SK-N-SH treated with all-trans-retinoic acid at 6 μM for 48 hours (cell line): ENCODE data around the gene LY6G5C.

Experiments
- ATAC-seq: fragments of 200-7000 bp; cut with Tn5 transposase; 3 replicates; pipeline ENCODE4 v1.9.1; 2020; ENCODE audit warnings: mild to moderate bottlenecking, moderate library complexity
- ARNTL ChIP-seq: fragments of 450-650 bp; formaldehyde crosslinking; IDR thresholded peaks from 2 replicates; pipeline ENCODE4 v1.5.0; 2020; ENCODE audit warnings: low read depth, mild to moderate bottlenecking, moderate library complexity, borderline replicate concordance
- CSDC2 ChIP-seq: fragments of 250-450 bp; sonication (Bioruptor Pico); IDR thresholded peaks from 2 replicates; pipeline ENCODE4 v1.5.0; 2020; ENCODE audit warnings: mild to moderate bottlenecking, moderate library complexity
- ESRRG ChIP-seq: fragments of 250-450 bp; sonication (Bioruptor Pico); IDR thresholded peaks from 2 replicates; pipeline ENCODE4 v1.6.1; 2021; ENCODE audit warnings: mild to moderate bottlenecking
- ISL1 ChIP-seq: fragments of 250-450 bp; sonication (Bioruptor Pico); IDR thresholded peaks from 2 replicates; pipeline ENCODE4 v2.1.2; 2022; ENCODE audit warnings: mild to moderate bottlenecking, moderate library complexity
- OSR1 ChIP-seq: fragments of 250-450 bp; sonication (Bioruptor Pico); IDR thresholded peaks from 2 replicates; pipeline ENCODE4 v1.8.0; 2022; ENCODE audit warnings: moderate library complexity, mild to moderate bottlenecking, inconsistent platforms
- PPARA ChIP-seq: fragments of 250-450 bp; sonication (Bioruptor Pico); IDR thresholded peaks from 2 replicates; pipeline ENCODE4 v1.5.0; 2020; ENCODE audit warnings: mild to moderate bottlenecking, borderline replicate concordance
- RARB ChIP-seq: fragments of 250-450 bp; sonication (Bioruptor Pico); IDR thresholded peaks from 2 replicates; pipeline ENCODE4 v1.8.0; 2021; ENCODE audit warnings: mild to moderate bottlenecking, moderate library complexity
- TOX ChIP-seq: fragments of 250-450 bp; sonication (Bioruptor Pico); IDR thresholded peaks from 2 replicates; pipeline ENCODE4 v1.8.0; 2021; ENCODE audit warnings: mild to moderate bottlenecking, moderate library complexity, borderline replicate concordance
- ZFP30 ChIP-seq: fragments of 450-650 bp; formaldehyde crosslinking; IDR thresholded peaks from 2 replicates; pipeline ENCODE4 v1.5.0; 2022; ENCODE audit warnings: mild to moderate bottlenecking, moderate library complexity
- ZNF565 ChIP-seq: fragments of 450-650 bp; formaldehyde crosslinking; conservative IDR thresholded peaks from 2 replicates; pipeline ENCODE4 v1.5.0; 2020; ENCODE audit warnings: low read depth, mild to moderate bottlenecking, moderate library complexity
- ZNF70 ChIP-seq: fragments of 450-650 bp; formaldehyde crosslinking; IDR thresholded peaks from 2 replicates; pipeline ENCODE4 v1.5.0; 2020; ENCODE audit warnings: mild to moderate bottlenecking, moderate library complexity
- ZNF8 ChIP-seq: fragments of 450-650 bp; formaldehyde crosslinking; IDR thresholded peaks from 2 replicates; pipeline ENCODE4 v1.5.0; 2020; ENCODE audit warnings: mild to moderate bottlenecking, moderate library complexity
- TF ChIP-seq, protein P1 (sequence below): fragments of 250-450 bp; sonication (Bioruptor Pico); IDR thresholded peaks from 2 replicates; pipeline ENCODE4 v1.5.1; 2020; ENCODE audit warnings: low read depth, mild to moderate bottlenecking, moderate library complexity
- TF ChIP-seq, protein P2 (sequence below): fragments of 250-450 bp; sonication (Bioruptor Pico); IDR thresholded peaks from 2 replicates; pipeline ENCODE4 v1.5.1; 2021; ENCODE audit warnings: mild to moderate bottlenecking, moderate library complexity
- TF ChIP-seq, protein P3 (sequence below): fragments of 250-450 bp; sonication (Bioruptor Pico); IDR thresholded peaks from 2 replicates; pipeline ENCODE4 v1.5.0; 2020; ENCODE audit warnings: mild to moderate bottlenecking, moderate library complexity
- TF ChIP-seq, protein P4 (sequence below): fragments of 250-450 bp; sonication (Bioruptor Pico); IDR thresholded peaks from 2 replicates; pipeline ENCODE4 v1.8.0; 2021; ENCODE audit warnings: low read depth, mild to moderate bottlenecking, moderate library complexity, borderline replicate concordance
- TF ChIP-seq, protein P5 (sequence below): fragments of 250-450 bp; sonication (Bioruptor Pico); IDR thresholded peaks from 2 replicates; pipeline ENCODE4 v1.8.0; 2020; ENCODE audit warnings: mild to moderate bottlenecking, moderate library complexity, borderline replicate concordance

Gene LY6G5C

DNA sequence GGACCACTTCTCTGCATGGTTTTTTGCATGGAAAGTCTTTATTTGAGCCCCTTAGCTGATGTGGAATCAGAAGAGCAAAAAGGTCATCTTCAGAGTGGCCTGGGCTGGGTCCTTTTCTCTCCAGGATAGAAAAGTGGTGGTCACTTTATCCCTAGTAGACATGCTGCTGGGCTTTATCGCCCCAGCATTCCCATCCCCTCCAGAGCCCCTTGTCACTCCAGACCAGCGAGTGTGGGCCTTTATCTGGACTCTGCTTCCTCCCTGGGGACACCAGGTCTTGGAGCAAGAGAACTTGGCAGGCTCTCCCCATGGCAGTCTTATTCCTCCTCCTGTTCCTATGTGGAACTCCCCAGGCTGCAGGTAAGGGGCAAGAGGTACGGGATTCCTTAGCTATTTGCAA, 25.7 kb upstream of the LY6G5C start, which contains the start of gene LY6G6F:
Gene LY6G6F, plus strand, starts transcription at position 268 of the 400 bp plus-strand sequence. Its CDS starts 41 bp downstream, at position 309.
- no peak for ATAC-seq
- TF ChIP-seq, protein P1, sequence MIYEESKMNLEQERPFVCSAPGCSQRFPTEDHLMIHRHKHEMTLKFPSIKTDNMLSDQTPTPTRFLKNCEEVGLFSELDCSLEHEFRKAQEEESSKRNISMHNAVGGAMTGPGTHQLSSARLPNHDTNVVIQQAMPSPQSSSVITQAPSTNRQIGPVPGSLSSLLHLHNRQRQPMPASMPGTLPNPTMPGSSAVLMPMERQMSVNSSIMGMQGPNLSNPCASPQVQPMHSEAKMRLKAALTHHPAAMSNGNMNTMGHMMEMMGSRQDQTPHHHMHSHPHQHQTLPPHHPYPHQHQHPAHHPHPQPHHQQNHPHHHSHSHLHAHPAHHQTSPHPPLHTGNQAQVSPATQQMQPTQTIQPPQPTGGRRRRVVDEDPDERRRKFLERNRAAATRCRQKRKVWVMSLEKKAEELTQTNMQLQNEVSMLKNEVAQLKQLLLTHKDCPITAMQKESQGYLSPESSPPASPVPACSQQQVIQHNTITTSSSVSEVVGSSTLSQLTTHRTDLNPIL, result no peak

DNA sequence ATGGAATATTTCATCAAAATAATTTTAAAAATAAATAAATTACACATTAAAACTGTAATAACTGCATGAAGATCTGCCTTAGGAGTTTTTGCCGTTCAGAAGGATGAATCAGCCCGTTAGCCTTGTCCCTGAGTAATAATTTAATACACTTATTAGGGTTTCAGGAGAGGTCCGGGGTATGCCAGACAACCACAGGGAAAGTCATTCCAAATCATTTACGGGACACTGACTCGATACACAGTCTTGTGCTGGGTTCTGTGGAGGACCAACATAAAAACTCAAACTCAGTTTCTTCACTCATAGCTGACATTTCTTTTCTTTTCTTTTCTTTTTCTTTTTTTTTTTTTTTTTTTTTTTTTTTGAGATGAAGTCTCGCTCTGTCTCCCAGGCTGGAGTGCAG, 25.1 kb upstream of the LY6G5C start:
- TF ChIP-seq ZNF8 (CRISPR knock-in tag), result no peak
- TF ChIP-seq, all 23 proteins: peak for 0

DNA sequence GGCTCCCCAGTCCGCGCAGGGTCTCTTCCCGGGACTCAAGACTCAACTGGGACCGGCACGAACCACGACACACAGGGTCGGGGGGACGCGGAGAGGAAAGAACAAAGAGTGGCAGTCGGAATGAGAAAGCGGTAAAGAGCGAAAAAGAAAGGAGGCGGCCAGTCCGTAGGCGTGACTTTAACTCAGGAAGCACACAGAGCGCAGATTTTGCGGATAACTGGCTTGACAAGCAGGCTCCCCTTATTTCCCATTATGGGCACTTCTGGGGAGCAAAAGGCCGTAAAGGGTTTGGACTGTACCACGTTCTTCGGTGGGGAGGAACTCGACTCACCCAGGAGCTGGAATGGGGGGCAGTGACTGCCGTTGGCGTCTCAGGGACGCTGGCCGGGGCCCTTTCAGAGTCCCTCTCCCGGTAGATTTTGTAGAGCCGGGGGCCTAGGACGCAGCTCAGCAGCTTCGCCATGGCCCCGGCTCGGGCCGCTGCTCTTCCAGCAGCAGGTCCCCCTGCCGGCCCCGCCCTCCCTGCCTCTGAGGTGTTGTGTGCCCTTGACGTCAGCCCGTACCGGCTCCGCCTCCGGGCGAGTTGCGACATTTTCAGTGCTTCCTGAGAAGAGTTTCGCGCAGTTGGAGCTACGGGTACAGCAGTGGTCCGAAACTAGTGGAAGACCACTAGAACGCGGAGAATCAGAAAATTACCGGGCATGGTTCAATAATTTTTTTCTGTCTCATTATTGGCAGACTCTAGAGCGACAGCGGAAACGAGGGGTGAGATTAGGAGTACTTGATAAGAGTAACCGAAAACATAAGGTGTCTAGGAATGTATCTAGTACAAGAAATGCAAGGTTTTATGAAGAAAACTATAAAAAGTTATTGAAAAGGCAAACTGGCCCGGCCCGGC, 22.2 kb upstream of the LY6G5C start, which contains the start of gene ABHD16A:
Gene ABHD16A, minus strand, starts transcription at position 506 of the 898 bp plus-strand sequence. Its CDS starts 43 bp downstream, at position 463.
- TF ChIP-seq CSDC2 (CRISPR knock-in tag), result no peak
- TF ChIP-seq ZNF8 (CRISPR knock-in tag), result no peak
- TF ChIP-seq, protein P2, sequence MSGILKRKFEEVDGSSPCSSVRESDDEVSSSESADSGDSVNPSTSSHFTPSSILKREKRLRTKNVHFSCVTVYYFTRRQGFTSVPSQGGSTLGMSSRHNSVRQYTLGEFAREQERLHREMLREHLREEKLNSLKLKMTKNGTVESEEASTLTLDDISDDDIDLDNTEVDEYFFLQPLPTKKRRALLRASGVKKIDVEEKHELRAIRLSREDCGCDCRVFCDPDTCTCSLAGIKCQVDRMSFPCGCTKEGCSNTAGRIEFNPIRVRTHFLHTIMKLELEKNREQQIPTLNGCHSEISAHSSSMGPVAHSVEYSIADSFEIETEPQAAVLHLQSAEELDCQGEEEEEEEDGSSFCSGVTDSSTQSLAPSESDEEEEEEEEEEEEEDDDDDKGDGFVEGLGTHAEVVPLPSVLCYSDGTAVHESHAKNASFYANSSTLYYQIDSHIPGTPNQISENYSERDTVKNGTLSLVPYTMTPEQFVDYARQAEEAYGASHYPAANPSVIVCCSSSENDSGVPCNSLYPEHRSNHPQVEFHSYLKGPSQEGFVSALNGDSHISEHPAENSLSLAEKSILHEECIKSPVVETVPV (CRISPR knock-in tag), result 0 out of 2 replicates have a peak, but pooled peaks have one; percentile 2
- TF ChIP-seq, protein P3, sequence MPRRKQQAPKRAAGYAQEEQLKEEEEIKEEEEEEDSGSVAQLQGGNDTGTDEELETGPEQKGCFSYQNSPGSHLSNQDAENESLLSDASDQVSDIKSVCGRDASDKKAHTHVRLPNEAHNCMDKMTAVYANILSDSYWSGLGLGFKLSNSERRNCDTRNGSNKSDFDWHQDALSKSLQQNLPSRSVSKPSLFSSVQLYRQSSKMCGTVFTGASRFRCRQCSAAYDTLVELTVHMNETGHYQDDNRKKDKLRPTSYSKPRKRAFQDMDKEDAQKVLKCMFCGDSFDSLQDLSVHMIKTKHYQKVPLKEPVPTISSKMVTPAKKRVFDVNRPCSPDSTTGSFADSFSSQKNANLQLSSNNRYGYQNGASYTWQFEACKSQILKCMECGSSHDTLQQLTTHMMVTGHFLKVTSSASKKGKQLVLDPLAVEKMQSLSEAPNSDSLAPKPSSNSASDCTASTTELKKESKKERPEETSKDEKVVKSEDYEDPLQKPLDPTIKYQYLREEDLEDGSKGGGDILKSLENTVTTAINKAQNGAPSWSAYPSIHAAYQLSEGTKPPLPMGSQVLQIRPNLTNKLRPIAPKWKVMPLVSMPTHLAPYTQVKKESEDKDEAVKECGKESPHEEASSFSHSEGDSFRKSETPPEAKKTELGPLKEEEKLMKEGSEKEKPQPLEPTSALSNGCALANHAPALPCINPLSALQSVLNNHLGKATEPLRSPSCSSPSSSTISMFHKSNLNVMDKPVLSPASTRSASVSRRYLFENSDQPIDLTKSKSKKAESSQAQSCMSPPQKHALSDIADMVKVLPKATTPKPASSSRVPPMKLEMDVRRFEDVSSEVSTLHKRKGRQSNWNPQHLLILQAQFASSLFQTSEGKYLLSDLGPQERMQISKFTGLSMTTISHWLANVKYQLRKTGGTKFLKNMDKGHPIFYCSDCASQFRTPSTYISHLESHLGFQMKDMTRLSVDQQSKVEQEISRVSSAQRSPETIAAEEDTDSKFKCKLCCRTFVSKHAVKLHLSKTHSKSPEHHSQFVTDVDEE (CRISPR knock-in tag), result no peak
- no peak for TF ChIP-seq ISL1 (CRISPR knock-in tag)
- TF ChIP-seq RARB (CRISPR knock-in tag), result no peak
- ATAC-seq, result peak; percentile 95

More for the DNA sequence above, 25.1 kb upstream of the LY6G5C start:
- no peak for ATAC-seq

DNA sequence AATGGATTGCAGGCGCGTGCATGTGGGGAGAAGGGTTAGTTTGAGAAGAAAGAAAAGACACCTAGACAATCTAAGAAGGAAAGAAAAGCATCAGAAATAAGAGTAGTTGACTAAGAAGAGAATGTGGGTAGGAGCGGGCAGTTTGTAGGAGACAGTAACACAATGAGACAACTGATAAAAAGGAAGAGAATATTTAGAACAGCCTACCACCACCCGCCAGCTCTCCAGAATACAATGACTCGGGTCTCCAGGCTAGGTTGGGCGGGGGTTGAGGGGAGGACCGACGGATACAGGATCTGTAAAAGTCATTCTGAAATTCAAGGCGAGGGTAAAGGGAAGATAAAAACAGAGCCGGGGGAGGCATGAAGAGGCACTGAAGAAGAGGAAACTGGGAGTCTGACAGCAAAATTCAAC, 21.5 kb upstream of the LY6G5C start:
- TF ChIP-seq TOX (CRISPR knock-in tag), result no peak
- no peak for TF ChIP-seq PPARA (CRISPR knock-in tag)
- no peak for TF ChIP-seq ARNTL
- TF ChIP-seq, protein P4, sequence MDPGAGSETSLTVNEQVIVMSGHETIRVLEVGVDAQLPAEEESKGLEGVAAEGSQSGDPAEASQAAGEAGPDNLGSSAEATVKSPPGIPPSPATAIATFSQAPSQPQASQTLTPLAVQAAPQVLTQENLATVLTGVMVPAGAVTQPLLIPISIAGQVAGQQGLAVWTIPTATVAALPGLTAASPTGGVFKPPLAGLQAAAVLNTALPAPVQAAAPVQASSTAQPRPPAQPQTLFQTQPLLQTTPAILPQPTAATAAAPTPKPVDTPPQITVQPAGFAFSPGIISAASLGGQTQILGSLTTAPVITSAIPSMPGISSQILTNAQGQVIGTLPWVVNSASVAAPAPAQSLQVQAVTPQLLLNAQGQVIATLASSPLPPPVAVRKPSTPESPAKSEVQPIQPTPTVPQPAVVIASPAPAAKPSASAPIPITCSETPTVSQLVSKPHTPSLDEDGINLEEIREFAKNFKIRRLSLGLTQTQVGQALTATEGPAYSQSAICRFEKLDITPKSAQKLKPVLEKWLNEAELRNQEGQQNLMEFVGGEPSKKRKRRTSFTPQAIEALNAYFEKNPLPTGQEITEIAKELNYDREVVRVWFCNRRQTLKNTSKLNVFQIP (CRISPR knock-in tag), result no peak
- no peak for TF ChIP-seq CSDC2 (CRISPR knock-in tag)
- no peak for TF ChIP-seq ZFP30 (CRISPR knock-in tag)
- no peak for TF ChIP-seq ESRRG (CRISPR knock-in tag)
- peak; percentile 45 for ATAC-seq

DNA sequence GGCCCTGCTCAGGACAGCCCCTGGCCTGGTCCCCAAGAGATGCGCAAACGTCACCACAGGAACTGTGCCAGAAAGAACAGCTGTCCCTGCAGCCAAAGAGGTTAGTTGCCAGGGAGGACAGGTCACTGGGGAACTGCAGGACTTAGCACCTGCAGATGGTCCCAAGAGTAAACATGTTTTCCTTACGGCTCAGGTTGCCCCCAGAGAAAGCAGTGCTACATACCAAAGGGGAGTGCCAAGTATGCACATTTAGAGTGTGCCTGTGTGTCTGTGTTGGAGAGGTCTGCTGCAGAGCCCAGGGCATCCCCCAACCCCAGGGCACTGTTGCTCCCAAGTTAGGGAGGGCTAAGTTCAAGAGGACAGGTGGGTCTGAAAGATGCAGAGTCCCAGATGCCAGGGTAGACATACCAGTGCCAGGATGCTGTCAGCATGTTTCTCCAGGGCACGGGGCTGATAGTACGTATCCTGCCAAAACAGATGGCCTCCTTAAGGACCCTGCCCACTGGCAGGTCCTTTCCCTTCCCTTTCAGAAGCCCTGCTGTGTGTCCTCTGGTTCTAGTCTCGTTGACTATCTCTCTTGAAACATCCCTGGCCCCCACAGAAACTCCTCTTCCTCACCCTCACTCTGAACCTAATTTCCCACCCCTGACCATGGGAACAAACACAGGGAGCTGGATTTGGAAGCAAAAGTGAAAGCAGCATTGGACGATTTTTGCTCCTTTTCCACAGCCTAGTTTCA, 21.0 kb upstream of the LY6G5C start:
- peak; percentile 3; the same call in 1 of the 3 replicates for ATAC-seq
- TF ChIP-seq ZNF70, result no peak
- TF ChIP-seq TOX (CRISPR knock-in tag), result no peak
- TF ChIP-seq, protein P3 (CRISPR knock-in tag), result no peak
- TF ChIP-seq ZNF565 (CRISPR knock-in tag), result no peak
- TF ChIP-seq, protein P5, sequence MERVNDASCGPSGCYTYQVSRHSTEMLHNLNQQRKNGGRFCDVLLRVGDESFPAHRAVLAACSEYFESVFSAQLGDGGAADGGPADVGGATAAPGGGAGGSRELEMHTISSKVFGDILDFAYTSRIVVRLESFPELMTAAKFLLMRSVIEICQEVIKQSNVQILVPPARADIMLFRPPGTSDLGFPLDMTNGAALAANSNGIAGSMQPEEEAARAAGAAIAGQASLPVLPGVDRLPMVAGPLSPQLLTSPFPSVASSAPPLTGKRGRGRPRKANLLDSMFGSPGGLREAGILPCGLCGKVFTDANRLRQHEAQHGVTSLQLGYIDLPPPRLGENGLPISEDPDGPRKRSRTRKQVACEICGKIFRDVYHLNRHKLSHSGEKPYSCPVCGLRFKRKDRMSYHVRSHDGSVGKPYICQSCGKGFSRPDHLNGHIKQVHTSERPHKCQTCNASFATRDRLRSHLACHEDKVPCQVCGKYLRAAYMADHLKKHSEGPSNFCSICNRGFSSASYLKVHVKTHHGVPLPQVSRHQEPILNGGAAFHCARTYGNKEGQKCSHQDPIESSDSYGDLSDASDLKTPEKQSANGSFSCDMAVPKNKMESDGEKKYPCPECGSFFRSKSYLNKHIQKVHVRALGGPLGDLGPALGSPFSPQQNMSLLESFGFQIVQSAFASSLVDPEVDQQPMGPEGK (CRISPR knock-in tag), result no peak
- no peak for TF ChIP-seq OSR1 (CRISPR knock-in tag)
- TF ChIP-seq, protein P4 (CRISPR knock-in tag), result no peak
- TF ChIP-seq ZFP30 (CRISPR knock-in tag), result no peak
